Cardiac fibroblast (primary cell): Measurements from ENCODE around the gene DNPEP.
A peak's percentile ranks its signal among the peaks of the same experiment; 100 is the strongest.

Experiments used
- DNase-seq, 2 donors: peaks; one replicate each; pipeline versions ENCODE4 v3.0.0 to v3.0.0-alpha.2; 2010; ENCODE audit warnings: low read depth in 2 of 2
- H3K4me3 ChIP-seq, 2 donors: replicated peaks in 1 of 2; 1 replicate in 1 of 2; 2 replicates in 1 of 2; pipeline ENCODE4 v1.5.1; 2011; ENCODE audit warnings: low read depth in 2 of 2, low read length in 2 of 2, mild to moderate bottlenecking in 2 of 2, moderate library complexity in 1 of 2
- CTCF ChIP-seq: IDR thresholded peaks from one replicate; pipeline ENCODE4 v1.5.1; 2011; ENCODE audit warnings: low read depth, mild to moderate bottlenecking, low read length, inconsistent platforms

DNPEP gene

GRCh38 chr2:219332542-219332941 is 55.2 kb downstream of the DNPEP start, which contains the start of gene RESP18:
Gene RESP18, minus strand, starts transcription at chr2:219332744.
- no peak within 1 kb of the TSS for H3K4me3 ChIP-seq
- no peak for TF ChIP-seq CTCF

GRCh38 chr2:219331560-219332213 is 56.0 kb downstream of the DNPEP start:
- no peak overlapping the region for H3K4me3 ChIP-seq
- DNase-seq, result peak; percentile 26 to 41
- TF ChIP-seq CTCF, result no peak

More at GRCh38 chr2:219332542-219332941, 55.2 kb downstream of the DNPEP start, which contains the start of gene RESP18:
- no peak for DNase-seq

GRCh38 chr2:219327719-219328118 is 60.0 kb downstream of the DNPEP start:
- no peak overlapping the region for H3K4me3 ChIP-seq
- no peak for TF ChIP-seq CTCF
- no peak for DNase-seq

GRCh38 chr2:219325657-219326315 is 61.9 kb downstream of the DNPEP start:
- TF ChIP-seq CTCF, result no peak
- H3K4me3 ChIP-seq, result no peak overlapping the region

GRCh38 chr2:219325136-219325535 is 62.6 kb downstream of the DNPEP start:
- no peak for DNase-seq
- TF ChIP-seq CTCF, result no peak
- H3K4me3 ChIP-seq, result no peak overlapping the region

More at GRCh38 chr2:219325657-219326315, 61.9 kb downstream of the DNPEP start:
- DNase-seq, result no peak

GRCh38 chr2:219323434-219323833 is 64.3 kb downstream of the DNPEP start:
- TF ChIP-seq CTCF, result no peak

More at GRCh38 chr2:219323434-219323833, 64.3 kb downstream of the DNPEP start:
- H3K4me3 ChIP-seq, result no peak overlapping the region
- DNase-seq, result no peak
